HG03460 (cell line): Measurements from ENCODE around the gene TGFB1I1.
"Not testable (repeated sequence)": the region's sequence is repeated elsewhere in the genome, so short reads cannot be mapped to it uniquely, and the experiment has no call there.

Source experiments
- ATAC-seq: cut with Tn5 transposase; IDR thresholded peaks from one replicate; pipeline ENCODE4 v1.9.1; 2021; ENCODE audit not compliant: unreplicated experiment

TGFB1I1 gene

GRCh38 chr16:31471875-31472708 lies at the start of gene TGFB1I1:
TGFB1I1 (plus strand) TSS chr16:31472152; CDS start chr16:31472189, 37 bp downstream.
- no peak for ATAC-seq

DNA sequence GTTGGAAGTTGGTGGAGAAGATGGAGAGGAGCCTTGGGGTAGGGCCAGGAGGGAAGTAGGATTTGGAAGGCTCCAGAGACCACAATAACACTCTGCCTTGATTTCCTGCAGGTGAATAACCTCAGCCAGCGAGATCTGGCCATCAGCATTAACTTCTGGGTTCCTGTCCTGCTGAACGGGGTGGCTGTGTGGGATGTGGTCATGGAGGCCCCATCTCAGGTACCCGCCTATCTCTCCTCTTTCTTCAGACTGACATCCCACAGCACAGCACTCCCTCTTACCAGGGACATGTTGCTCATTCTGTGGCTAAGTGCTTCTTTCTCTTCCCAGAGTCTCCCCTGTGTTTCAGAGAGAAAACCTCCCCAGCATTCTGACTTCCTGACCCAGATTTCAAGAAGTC lies 48.7 kb upstream of the TGFB1I1 start:
- ATAC-seq, result no peak

DNA sequence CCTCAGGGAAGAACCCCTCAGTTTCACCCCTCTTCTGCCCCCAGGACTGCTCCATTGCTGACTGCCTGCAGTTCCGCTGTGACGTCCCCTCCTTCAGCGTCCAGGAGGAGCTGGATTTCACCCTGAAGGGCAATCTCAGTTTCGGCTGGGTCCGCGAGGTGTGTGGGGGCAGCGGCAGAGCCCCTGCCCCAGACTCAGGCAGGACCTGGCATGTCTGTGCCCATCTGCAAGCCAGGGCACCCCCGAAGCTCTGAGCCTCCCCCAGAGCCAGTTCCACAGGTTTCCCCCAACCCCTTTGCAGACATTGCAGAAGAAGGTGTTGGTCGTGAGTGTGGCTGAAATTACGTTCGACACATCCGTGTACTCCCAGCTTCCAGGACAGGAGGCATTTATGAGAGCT lies 48.2 kb upstream of the TGFB1I1 start:
- no peak for ATAC-seq

DNA sequence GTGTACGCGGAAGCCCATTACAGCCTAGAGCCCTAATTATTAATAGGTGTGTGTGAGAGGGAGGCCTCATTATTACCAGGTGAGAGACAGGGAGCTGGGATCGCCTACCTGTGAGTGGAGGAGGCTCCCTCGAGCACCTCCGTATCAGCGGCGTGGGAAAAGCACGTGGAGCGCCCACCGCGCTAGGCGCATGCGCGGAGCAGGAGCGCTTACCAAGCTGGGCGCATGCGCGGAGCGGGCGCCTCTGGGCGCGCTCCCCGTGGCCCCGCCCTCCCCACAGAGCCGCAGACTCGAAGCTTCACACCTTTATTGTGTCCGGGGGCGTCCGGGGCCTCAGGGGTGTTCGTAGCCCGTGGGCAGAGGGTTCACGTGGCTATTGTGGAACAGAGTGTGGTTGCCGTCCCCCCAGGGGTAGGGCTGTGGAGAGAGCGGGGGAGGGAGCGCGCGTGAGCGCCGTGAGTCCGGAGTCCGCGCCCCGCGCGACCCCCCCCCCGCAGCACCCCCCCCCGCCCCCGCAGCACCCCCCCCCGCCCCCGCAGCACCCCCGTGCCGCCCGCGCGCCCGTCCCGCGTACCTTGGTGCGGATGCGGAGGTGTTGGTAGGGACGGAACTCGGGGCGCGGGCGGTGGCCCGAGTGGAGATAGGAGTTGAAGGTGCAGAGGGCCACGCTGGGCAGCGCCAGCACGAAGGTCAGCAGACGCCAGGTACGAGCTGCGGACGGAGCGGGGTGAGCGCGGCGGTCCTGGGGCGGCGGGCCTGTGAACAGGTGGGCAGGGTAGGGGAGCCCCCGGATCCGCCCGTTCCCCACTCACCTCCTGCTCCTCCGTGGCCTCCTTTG lies 44.3 kb upstream of the TGFB1I1 start:
- no peak for ATAC-seq

DNA sequence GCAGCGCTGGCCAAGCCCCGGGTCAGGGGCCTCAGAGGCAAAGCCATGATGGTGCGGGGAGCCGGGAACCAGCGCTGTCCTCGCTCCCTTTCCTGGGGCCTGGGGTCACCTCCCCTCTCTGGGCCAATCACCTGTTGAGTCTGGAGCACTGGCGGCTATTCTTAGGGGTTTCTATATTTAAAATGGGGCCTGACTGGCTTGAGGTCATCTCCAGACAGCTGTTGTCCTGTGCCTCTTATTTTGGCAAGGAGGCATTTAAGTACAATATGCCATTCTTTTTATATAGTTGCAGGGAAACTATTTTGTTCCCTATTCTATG lies 43.7 kb upstream of the TGFB1I1 start, which contains the start of gene COX6A2:
Gene COX6A2 (minus strand): TSS at position 82 of the 319 bp plus-strand sequence. CDS start 35 bp downstream, at position 47.
- no peak for ATAC-seq

DNA sequence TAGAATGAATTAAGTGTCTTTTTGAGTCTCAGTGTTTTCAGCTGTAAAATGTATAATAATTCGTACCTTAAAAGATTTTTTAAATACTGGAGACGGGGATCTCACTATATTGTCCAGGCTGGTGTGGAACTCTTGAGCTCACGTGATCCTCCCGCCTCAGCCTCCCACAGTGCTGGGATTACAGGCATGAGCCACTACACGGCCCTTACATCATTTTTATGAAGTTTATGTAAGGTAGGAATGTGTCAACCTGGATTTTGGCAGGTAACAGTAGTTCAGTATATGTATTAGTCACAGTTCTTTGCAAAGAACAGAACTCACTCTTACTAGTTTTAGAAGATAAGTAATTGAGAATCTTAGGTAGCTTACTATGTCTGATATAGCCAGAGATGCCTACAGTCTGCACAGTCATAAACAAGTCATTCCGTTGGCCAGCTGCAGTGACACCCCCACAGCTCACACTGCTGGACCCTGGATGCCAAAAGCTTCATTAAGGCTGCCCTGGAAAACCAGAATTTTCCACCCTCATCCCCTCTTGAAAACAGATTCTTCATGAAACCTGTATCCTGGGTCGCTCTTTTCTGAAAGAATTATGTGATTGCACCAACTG lies 43.2 kb upstream of the TGFB1I1 start:
- ATAC-seq, result no peak

GRCh38 chr16:31429314-31429713 lies 42.6 kb upstream of the TGFB1I1 start:
- ATAC-seq, result no peak

GRCh38 chr16:31429796-31430195 lies 42.2 kb upstream of the TGFB1I1 start:
- no peak for ATAC-seq

GRCh38 chr16:31430380-31431052 lies 41.4 kb upstream of the TGFB1I1 start:
- ATAC-seq, result no peak

DNA sequence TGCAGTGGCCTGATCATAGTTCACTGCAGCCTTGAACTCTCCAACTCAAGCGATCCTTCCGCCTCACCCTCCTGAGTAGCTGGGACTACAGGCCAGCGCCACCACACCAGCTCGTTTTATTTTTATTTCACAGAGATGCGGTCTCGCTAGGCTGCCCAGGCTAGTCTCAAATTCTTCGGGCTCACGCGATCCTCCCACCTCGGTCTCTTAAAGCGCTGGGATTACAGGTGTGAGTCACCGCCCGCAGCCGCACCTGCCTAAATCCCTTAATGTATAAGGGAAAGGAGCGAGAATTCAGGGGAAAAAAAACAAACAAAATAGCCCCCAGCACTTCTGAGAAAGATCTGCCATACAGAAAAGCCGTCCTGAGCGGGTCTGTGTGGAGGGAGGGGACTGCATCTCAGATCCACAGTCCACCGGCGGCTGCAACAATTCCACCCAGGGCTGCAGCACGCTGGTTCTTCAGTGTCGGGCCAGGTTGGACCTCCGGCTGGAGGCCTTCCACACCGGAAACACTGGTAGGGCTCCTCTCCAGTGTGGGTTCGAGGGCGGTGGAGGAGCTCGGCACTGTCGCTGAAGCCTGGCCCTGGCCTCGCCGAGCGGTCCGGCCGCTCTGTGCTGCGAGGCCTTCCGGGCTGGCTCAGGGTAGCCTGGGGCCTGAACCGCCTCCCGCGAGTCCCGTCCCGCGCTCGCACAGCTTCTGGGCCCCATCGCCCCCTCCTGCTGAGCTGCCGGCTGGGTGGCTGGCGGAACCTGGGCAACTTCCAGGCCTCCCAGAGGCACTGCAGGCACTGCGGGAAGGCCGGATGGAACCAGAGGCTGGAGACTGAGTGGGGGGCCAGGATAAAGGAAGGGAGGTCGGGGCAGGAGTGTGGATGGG lies 36.4 kb upstream of the TGFB1I1 start:
- ATAC-seq, result no peak

DNA sequence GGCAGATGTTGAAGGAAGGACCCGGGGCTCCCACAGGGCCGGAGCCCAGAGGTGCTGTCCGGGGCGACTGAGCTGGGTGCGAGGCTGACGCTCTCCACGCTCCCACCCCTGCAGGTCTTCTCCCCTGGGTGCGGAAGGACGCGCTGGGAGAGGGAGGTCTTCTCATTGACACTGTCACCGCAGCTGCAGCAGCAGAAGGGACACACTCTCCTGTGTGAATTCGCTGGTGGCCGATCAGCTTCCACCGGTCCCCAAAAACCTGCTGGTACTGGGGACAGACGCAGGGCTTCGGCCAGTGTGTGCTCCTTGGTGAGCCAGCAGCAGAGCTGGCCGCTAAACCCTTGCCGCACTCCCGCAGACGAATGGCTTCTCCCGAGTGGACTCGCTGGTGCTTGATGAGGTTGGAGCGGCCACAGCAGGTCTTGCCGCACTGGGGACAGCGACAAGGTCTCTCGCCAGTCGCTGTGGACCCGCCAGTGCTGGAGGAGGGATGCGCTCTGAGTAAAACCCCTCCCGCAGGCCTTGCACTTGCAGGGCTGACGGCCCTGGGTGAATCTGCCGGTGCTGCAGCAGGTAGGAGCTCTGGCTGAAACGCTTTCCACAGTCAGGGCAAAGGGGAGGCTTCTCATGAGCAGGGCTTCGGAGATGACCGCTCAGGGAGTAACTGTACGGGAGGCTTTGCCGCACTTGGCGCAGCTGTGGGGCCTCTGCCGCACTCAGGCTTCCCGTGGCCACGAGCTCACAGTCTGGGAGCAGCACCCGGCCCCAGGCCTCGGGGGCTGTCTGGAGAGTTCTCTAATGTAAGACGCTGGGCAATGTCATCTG lies 35.5 kb upstream of the TGFB1I1 start:
- no peak for ATAC-seq

- ATAC-seq, result no peak
These were observed 33.5 kb upstream of the TGFB1I1 start for GRCh38 chr16:31438414-31438813.

DNA sequence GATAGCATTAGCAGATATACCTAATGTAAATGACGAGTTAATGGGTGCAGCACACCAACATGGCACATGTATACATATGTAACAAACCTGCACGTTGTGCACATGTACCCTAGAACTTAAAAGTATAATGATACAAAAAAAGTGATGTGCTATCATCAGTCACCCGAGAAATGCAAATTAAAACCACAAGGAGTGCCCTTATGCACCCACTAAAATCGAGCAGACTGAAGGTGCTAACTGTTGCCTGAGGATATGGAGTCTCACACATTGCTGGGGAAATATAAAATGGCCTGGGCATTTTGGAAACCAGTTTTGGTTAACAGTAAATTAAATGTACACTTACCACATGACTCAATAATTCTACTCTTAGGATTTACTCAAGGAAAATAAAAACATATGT lies 32.9 kb upstream of the TGFB1I1 start:
- not testable (repeated sequence) for ATAC-seq

DNA sequence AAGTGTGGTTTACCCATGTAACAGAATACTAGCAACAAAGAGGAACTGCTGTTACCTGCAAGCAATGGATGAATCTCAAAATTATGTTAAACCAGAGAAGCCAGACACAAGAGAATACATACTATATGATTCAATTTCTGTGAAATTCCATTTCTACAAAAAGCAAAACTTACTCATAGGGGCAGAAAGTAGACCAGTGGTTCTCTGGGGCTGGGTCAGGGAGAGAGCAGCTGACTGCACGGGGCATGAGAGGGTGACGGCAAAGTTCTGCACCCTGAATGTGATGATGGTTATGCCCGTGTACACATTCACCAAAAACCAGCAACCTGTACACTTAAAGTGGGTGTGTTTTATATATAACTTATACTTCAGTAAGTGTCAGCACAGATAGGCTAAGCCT lies 32.4 kb upstream of the TGFB1I1 start:
- ATAC-seq, result no peak

GRCh38 chr16:31440516-31441184 lies 31.3 kb upstream of the TGFB1I1 start:
- no peak for ATAC-seq

GRCh38 chr16:31441956-31442355 lies 30.0 kb upstream of the TGFB1I1 start:
- ATAC-seq, result no peak

DNA sequence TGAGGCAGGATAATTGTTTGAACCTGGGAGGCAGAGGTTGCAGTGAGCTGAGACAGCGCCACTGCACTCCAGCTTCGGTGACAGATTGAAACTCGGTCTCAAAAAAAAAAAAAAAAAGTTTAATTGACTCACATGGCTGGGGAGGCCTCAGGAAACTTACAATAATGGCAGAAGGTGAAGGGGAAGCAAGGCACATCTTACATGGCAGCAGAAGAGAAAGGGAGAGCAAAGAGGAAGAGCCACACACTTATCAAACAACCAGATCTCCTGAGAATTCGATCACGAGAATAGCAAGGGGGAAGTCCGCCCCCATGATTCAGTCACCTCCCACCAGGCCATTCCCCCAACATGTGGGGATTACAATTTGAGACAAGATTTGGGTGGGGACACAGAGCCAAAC lies 26.0 kb upstream of the TGFB1I1 start:
- not testable (repeated sequence) for ATAC-seq

GRCh38 chr16:31451201-31451600 lies 20.8 kb upstream of the TGFB1I1 start:
- ATAC-seq, result no peak
